Activated T-cell treated with anti-CD3 and anti-CD28 coated beads, Interleukin-2, amount 50 U/mL, for 48 hours (primary cell): ENCODE measurements around the gene KLHL5.

ENCODE experiments used
- DNase-seq, 2 experiments: peaks; one replicate each; pipeline ENCODE4 v3.0.0-alpha.2; 2020

KLHL5 gene

DNA sequence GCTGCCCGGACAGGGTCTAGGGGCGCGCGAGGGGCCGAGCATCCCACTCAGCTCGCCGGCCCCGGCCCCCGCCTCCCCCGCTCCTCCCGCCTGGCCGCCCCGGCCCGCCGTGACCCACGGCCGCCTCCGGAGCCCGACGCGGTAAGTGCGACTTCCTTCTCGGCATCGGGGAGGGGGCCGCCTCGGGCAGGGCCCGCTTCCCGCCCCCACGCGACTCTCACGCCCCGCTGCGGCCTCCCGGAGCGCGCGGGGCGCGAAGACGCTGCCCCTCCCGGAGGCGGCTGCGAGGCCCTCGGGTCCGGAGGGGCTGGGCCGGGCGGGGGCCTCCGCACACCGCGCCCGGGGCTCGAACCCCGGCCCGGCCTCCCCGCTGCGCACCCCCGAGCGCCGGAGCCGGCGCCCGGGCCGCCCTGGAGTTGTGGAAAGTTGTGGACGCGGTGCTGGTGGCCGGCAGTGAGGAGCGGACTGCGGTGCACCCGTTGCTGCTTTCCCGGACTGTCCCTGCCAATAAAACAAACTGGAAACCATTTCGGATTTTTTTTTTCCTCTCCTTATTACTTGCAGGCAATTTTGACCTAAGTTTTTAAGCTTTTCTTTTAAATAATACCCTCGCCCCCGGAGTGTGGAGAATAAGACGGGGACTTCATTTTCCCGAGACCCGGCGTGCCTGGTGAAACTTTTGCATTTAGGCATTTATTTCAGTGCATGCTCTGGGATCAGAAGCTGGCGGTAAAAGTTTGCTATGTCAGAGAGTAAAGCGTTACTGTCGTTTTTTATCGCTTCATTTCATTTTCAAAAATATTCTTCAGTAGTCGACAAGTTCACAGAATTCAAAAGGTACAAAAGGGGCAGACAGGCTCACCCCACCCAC is 16.8 kb upstream of the KLHL5 start:
- no peak for DNase-seq

DNA sequence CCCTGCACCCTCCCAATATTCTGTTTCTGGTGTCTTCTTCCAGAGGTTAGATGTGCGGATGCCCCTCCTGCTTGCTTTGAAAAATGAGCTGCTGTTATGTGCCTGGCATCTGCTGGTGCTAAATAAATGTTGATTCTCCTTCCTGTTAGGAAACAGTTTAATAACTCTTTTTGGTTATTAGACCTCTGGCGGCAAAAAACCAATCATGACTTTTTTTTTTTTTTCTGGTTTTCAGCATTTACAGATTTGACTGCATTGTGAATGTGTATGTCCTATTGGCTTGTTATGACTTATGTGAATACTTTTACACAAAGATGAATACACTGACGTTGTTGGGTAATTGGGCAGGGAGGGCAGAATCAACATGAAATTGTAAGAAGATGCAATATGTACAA is 16.2 kb upstream of the KLHL5 start:
- DNase-seq, result peak in 1 of 2 experiments; percentile 43

DNA sequence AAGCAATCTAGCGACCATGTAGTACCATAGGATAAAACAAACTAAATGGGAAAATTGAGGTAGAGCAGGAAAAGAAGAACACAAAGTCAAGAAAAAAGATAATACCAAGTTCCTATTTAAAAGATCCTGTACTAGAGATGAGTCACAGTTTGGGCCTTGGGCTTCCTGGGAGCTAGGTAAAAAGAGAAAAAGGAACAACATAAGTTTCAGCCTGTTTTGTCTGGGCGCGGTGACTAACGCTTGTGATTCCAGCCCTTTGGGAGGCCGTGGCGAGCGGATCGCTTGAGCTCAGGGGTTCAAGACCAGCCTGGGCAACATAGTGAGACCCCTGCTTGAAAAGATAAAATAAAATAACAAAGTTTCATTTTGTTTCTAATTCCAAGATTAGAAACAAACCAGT is 15.8 kb upstream of the KLHL5 start:
- no peak for DNase-seq

DNA sequence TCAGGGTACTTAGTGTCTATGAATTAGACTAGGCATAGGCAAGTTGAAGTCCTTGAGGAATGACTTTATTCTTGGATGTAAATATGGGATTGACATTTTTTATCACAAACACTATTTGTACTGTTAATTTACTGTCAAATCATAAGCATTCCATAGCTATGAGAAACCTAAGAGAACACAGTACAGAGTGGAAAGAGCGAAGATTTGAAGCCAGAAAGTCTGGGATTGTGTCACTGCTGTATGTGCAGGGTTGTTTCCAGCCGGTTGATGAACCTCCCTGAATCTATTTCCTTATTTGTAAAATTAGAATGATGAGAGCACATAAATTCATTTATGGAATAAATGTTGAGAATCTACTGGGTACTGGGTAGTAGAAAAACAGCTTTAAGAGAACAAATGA is 14.4 kb upstream of the KLHL5 start:
- DNase-seq, result no peak

DNA sequence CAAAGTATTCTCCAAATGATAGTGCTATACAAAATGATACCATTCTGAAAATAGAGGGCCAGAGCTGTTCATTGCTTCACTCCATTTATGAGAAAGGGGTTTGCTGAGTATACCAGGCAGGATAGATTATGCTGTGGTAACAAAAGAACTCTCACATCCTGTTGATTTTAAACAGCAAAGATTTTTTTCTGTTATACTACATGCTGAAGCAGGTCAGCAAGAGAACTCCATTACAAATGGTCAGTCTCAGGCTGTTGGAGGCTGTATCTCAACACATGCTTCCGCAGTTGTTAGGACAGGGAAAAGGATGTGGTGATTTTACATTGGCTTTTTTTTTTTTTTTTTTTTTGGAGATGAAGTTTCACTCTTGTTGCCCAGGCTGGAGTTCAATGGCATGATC is 13.7 kb upstream of the KLHL5 start:
- DNase-seq, result no peak

DNA sequence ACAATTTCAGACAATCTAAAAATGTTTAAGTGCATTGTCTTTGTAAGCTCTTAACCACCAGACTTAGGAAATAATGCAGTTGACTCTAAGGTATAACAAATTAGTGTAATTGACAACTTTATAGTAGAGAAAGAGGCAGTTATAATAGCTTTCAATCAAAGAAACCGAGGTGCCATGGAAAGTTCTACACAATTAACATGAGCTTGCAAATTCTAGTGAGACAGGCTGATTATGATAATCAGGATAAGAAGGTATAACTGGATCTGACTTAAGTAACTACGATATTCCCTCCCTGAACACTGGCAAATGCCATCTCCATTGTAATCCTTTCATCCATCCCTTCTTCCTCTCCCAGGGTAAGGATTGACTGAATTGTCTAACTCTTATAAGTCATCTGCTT is 11.4 kb upstream of the KLHL5 start:
- DNase-seq, result no peak

DNA sequence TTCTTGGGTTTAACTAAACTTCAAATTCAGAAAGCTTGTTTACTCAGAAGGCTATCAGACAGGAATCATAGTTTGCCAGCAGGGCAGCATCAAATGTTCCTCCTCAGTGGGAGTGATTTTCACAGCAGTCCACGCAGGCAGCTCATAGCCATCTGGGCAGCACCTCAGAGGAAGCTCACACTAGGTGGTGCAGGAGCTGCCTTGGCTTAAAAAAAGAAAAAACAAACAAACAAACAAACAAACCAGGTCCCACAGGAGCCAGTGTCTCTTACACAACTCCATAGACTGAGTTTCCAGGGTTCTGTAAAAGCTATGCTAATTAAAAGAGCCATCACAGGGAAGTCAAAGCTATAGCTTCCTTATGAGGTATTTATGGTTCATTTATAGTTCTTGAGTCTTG is 10.5 kb upstream of the KLHL5 start:
- DNase-seq, result no peak

DNA sequence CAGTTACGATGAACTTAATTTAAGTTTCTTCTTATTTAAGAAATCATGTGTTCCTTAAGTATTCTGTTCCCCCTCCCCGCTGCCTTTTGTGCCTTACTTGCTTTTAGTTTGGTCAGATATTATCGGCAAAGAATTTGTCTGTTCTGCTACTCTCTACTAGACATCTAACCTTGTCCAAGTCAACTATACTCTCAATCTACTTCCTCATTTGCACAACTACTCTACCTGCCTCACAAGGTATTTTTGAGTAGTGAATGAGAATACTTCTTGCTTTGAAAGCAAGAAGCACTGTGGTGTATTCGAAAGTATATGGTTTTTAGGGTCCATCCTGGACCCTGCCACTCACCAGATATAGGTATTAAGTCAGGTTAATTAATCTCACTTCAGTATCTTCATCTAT is 8.0 kb upstream of the KLHL5 start:
- no peak for DNase-seq

DNA sequence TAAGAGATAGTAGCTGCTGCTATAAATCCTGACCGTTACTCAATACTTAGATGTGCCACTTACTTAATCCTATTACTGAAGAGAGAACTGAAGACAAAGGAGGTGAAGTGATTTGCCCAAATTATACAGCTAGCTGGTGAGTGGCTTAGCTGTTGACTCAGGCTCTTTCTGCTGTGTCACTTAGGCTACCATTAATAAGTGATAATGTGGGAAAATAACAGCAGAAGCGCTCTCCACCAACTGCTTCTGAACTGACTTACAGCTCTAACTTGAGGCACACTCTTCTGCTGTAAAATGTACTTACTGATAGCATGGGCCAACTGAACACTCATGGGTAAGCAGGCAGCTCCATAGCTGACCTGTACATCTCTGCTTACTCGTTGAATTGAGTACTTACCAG is 7.5 kb upstream of the KLHL5 start:
- DNase-seq, result no peak

DNA sequence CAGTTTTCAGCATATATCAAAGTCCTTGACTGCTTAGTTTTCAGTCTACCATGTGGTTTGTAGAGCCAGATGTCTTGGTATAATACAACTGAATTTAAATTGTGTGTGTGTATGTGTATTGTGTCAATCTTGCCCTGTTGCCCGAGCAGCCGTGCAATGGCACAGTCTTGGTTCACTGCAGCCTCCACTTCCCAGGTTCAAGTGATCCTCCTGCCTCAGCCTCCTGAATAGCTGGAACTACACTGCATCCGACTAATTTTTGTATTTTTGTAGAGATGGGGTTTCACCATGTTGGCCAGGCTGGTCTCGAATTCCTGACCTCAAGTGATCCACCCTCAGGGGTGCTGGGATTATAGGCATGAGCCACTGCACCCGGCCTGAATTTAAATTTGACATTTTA is 6.0 kb upstream of the KLHL5 start:
- no peak for DNase-seq

DNA sequence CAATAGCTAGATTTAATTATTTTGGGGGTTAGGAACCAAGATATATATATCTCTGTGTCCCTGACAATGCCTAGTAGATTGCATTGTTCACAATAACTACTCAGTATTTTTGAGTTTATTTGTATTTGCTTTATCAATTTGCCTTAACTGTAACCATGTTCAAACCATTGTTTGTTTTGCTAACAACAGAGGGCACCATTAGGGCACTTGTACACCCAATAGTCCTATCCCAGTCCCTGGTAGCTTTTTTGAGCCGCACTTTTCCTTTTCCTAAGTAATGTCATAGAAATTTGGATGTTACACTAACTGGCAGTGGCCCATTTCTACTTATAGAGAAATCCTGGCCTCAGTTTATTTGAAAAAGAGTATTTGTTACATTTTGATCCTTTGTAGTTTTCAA is 575 bp upstream of the KLHL5 start:
- no peak for DNase-seq

DNA sequence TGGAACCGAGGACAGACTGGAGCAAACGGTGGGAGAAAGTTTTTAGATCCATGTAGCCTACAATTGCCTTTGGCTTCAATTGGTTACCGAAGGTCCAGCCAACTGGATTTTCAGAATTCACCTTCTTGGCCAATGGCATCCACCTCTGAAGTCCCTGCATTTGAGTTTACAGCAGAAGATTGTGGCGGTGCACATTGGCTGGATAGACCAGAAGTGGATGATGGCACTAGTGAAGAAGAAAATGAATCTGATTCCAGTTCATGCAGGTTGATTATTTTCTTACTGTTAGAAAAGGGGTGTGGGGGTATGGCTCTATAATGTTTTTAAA is 702 bp downstream of the KLHL5 start:
- no peak for DNase-seq

DNA sequence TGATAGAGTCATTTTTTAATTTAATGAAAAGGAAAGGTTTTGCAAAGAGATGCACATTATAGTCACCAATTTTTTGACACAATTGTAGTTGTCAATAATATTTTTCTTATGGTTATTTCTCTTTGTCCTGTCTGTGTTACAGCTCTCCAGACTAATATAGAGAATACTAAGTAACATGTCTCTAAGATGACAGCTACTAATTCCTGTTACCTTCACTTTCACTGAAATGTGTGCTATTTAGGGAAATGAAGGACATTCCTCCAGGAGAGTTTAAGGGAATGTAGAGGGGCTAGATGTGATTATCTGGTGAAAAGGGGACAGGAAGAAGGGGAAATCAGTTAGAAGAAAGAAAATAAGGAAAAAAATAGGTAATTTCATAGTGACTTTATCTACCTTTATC is 1.4 kb downstream of the KLHL5 start:
- DNase-seq, result no peak

DNA sequence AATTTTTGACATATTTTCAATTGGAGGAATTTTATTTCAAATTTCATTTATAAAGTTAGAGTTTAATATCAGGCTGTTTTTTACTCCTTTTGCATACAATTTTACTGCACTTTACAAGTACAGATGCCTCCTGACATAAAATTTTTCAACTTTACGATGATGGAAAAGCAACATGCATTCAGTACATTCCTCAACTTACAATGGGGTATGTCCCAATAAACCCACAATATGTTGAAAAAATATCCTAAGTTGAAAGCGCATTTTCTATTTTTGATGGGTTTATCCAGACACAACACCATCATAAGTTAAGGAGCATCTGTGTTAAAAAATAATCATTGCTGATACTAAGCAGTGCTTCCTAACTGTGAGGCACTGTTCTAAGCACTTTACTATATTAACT is 4.3 kb downstream of the KLHL5 start:
- DNase-seq, result no peak

DNA sequence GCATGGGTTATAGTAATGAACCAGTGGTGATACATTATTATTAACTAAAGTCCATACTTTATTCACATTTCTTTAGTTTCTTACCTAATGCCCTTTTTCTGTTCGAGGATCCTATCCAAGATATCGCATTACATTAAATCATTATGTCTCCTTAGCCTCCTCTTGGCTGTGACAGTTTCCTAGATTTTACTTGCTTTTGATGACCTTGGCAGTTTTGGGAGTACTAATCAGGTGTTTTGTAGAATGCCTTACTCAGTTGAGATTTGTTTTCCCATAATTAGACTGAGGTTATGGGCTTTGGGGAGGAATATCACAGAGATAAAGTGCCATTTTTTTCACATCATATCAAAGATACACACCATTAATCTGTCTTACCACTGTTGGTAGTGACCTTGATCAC is 5.0 kb downstream of the KLHL5 start:
- no peak for DNase-seq

DNA sequence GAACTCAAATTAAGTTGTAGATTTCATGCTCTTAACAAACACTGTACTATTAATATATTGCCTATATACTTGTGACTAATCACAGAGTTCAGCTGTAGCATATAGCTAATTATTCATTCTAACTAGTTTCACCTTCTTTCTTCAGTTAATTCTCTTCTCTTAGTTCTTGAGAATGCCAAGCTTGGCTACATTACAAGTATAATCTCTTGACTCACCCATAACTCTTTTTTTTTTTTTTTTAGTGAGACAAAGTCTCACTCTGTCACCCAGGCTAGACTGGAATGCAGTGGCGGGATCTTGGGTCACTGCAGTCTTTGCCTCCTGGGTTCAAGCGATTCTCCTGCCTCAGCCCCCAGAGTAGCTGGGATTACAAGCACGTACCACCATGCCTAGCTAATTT is 5.4 kb downstream of the KLHL5 start:
- DNase-seq, result no peak

DNA sequence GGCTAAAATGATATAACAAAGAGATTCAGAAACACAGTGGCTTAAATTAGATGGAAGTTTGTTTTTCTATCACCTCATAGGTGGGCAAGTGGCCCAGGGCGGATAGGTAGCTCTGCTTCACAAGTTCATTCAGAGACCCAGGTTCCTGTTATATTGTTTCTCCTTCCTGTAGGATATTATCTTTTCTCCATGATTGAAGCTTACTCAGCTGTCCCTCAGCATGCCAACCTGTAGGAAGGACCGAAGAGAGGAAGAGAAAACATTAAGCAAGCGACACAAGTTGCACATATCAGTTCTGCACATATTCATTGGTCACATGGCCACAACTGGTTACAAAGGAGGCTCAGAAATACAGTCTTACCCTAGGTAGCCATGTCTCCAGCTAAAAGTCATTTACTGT is 6.9 kb downstream of the KLHL5 start:
- no peak for DNase-seq

DNA sequence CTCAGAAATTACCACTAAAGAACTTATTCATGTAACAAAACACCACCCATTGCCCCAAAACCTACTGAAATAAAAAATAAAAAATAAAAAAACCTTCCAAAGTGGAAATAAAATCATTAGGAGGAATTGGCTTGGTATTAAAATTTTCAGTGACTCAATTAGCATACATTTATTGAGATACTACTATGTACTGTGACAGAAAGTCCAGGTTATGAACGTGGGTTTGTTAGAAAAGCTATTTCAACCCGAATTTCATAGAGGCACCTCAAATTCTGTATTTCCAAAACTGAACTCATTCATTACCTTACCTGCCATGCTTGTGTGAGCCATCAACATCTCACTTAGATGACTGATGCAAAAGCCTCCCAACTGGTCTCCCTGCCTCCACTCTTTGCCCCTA is 16.8 kb downstream of the KLHL5 start:
- no peak for DNase-seq

DNA sequence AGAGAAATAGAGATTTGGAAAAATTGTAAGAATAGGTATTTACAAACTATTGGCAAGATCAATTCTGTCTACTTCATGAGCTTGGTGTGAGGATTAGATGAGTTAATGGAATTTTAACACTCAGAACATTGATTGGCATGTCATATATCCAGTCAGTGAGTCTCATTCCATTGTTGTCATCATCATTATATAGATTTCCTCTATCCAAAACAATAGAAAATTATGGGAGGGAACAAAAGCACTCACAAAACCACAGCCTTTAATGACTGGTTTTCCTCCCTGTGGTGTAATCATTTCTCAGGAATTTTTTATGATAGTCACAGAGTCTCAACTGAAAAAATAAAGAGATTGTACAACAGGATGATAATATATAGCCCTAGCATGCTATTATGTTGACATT is 21.1 kb downstream of the KLHL5 start:
- DNase-seq, result no peak

DNA sequence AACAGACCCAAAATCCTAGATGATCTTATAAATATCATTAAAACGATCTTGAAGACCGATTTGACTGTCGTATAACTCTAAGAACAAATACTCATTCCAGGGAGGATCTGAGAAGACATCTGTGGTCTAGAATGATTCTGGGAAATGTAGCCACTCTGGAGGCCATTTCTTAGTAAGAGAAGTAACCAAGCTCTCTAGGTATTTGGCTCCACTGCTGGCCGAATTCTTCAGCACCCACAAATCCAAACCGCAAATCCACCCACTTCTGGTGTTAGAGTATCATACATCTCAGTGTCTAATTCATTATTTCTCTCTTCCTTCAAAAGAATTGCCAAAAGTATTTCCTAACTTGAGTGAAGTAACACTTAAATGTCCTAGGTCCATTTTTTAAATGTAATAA is 23.9 kb downstream of the KLHL5 start:
- no peak for DNase-seq

DNA sequence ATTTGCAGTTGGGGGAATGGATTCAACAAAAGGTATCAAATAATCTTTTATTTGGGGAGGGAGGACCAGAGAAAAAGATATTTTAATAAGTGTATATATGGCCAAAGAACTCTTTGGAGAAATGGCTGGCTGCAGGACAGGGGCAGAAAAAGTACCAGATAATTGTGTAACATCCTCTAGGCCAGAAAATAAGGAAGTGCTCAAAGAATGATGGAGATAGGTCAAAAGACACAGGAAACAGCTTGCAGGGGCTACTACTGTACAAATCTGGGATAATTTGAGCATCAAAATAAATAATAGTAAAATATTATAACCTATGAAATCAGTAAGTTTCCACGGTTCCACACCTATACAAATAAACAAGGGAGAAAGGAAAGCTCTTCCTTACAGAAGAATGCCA is 34.8 kb downstream of the KLHL5 start:
- no peak for DNase-seq

DNA sequence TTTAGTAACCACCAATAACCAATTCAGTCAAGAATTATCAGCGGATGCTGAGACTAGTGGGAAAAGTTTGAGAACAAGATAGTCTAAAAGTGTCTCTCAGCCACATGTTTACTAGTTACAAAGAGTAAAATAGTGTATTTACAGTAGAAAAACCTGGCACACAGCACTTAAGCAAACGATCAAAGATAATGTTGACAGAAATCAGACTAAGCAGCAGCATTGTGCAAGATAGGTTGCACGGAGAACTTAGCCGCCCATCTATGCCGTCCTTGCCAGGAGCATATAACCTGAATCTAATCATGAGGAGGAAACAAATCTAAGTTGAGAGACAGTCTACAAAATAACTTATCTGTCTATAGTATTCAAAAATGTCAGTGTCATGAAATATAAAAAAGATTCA is 35.3 kb downstream of the KLHL5 start:
- DNase-seq, result no peak

DNA sequence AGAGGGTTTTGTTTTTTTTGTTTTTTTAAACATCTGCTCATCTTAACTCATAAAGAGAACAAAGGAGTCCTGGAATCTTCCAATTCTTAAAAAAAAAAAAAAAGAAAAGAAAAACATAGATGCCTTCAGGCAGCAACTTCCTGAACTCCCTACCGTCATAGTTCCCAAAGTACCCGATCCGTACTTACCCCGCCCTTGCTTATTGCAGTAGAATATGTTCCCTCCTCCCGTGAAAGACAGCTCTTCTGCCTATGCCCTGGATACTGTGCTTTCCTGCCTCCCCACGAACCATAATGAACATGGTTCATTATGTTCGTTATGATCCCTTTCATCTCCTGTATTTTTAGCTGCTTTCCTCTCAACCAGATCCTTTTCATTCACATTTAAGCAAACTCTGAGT is 40.3 kb downstream of the KLHL5 start:
- no peak for DNase-seq

DNA sequence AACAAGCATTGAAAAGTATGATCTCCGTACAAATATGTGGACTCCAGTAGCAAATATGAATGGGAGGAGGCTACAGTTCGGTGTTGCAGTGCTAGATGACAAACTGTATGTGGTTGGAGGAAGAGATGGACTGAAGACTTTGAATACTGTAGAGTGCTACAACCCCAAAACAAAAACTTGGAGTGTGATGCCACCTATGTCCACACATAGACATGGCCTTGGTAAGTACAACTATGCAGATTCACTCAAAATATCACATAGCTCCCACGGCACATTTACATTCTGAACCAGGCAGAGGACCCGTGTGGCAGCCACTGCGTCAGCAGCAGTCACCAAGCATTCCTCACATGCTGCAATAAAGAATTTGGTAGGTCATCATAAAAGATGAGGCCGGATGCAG is 41.3 kb downstream of the KLHL5 start:
- no peak for DNase-seq

DNA sequence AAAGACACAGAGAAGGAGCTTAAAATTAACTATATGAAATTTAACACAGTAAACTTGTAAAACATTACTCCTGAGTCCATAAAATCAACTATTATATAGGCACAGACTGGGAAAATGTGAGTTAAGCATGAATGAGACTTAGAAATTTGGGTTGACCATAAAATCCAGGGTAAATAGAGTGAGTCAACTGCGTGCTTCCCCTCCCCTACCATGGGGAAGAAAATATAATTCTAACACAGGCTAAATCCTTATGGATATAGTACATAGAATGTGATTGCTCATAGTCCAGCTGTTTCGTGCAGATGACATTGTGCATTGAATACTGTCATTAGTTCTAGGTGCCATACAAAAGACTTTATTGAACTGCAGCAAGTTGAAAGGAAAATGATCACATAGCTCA is 42.2 kb downstream of the KLHL5 start:
- DNase-seq, result no peak

DNA sequence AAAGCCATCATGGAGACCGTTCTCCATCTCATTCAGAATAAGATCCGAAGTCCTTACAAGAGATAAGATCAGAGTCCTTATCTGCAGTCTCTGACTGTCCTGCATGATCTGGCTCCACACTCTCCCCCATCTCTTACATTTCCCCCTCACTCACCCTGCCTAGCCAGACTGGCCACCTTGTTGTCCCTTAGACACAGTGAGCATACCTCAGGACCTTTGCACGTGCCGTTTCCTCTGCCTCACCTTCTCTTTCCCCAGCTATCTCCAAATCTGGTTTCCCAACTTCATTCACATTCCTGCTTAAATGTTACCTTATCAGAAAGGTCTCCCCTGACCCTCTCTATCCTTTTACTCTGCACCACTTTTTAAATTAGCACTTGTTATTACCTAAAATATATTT is 44.0 kb downstream of the KLHL5 start:
- DNase-seq, result no peak
